ENCODE results near the gene ZC3H12D. TPM values are rescaled to one million over a fixed set of nuclear protein-coding genes. Genes with fewer than 3 reads are reported as not detected.

Gene ZC3H12D
- total and polyA plus RNA-seq, 9 of the 15 experiments (the other 6 are each of a cell fraction or from before 2014, with no cell fraction given), result 0.04 to 0.27 (median 0.05) TPM; not detected in 3

DNA sequence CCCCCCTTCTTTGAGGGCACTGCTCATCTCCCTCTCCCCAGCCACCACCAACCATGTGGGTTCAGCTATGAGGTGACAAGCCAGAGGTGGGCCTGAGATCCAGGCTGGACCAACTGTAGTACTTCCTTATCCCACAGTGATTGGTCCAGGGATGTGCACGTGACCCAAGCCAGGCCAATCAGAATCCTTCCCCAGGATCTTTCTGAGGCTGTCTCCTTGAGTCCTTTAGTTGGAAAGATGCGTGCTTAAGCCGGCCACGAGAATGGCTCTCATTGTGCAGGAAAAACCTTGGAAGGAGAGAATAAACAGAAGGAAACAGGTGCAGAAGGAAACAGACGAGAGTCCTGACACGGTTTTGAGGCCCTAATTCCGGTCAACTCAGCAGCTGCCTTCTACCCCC is 39.2 kb downstream of the ZC3H12D start:
- intact Hi-C loops (cut with micrococcal nuclease) (no loop called here), in situ Hi-C loops (cut with MboI) (loop anchor here (25.0 kb wide), 1 partner anchor 883 kb away; no protein-coding TSS in a partner anchor)
- ChIA-PET CTCF (ENCODE audit: low intra/inter-chr PET ratio) (no interaction called here), POLR2A (interaction anchor here (0.6 to 2.0 kb wide), 3 partner anchors 9 to 878 kb away, joined by 4 to 8 read pairs (median 6); no protein-coding TSS in a partner anchor)
- no peaks in the 10 kb centered on the region for H3K79me2 ChIP-seq (ENCODE audit: control insufficient read depth, insufficient read depth, low read length)
- peak overlapping the region; percentile 9; the same call in 1 of the 2 replicates for H3K4me2 ChIP-seq (ENCODE audit: insufficient read depth, low read length)
- H2AFZ ChIP-seq (ENCODE audit: low read depth, low read length), result no peak overlapping the region
- H3K9ac ChIP-seq (ENCODE audit: insufficient read depth in 1 of 2, low read depth in 2 of 2, low read length in 2 of 2), result no peak overlapping the region
- no peaks in the 10 kb centered on the region for H3K36me3 ChIP-seq (ENCODE audit: control insufficient read depth, insufficient read depth, low read length)
- ATAC-seq (peak; percentile 66), FAIRE-seq (no peak), DNase-seq (ENCODE audit: extremely low read depth in 1 of 4, low spot score in 3 of 4) (peak in 3 of 4 experiments; percentile 56 to 66 (median 62))
- WGBS (ENCODE audit: insufficient coverage, low coverage, missing lambda C conversion rate), result 3% methylated on average over 7 of the region's 7 CpGs
- no peaks in the 10 kb centered on the region for H3K9me1 ChIP-seq (ENCODE audit: control insufficient read depth, insufficient read depth, low read length)
- H3K4me1 ChIP-seq (replicated peaks in 1 of 2; ENCODE audit: control insufficient read depth in 2 of 2, insufficient read depth in 2 of 2, low read length in 2 of 2), result peaks cover 0 to 2% of the 10 kb centered on the region in 2 experiments; a peak in 1 of 5 replicates
- no TSS peak for BruUV-seq (replicated peaks)
- no peaks in the 10 kb centered on the region for H4K20me1 ChIP-seq (replicated peaks; ENCODE audit: control insufficient read depth, insufficient read depth, low read length)
- H3K4me3 ChIP-seq, result no peak overlapping the region
- H3K9me3 ChIP-seq (replicated peaks; ENCODE audit: control insufficient read depth, insufficient read depth, low read depth, low read length), result peaks cover 3% of the 10 kb centered on the region; the same call in 1 of the 2 replicates
- H3K27me3 ChIP-seq (ENCODE audit: control insufficient read depth in 2 of 2, insufficient read depth in 2 of 2, low read length in 2 of 2), result peaks cover 40 to 84% of the 10 kb centered on the region in 2 experiments
- no peak for TF ChIP-seq ELF4 (CRISPR knock-in tag; IDR thresholded peaks at IDR 0.05)
- no peak for TF ChIP-seq TRIM28 (IDR thresholded peaks at IDR 0.05)
- TF ChIP-seq, protein P1, sequence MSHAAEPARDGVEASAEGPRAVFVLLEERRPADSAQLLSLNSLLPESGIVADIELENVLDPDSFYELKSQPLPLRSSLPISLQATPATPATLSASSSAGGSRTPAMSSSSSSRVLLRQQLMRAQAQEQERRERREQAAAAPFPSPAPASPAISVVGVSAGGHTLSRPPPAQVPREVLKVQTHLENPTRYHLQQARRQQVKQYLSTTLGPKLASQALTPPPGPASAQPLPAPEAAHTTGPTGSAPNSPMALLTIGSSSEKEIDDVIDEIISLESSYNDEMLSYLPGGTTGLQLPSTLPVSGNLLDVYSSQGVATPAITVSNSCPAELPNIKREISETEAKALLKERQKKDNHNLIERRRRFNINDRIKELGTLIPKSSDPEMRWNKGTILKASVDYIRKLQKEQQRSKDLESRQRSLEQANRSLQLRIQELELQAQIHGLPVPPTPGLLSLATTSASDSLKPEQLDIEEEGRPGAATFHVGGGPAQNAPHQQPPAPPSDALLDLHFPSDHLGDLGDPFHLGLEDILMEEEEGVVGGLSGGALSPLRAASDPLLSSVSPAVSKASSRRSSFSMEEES (CRISPR knock-in tag; IDR thresholded peaks at IDR 0.05), result peak; percentile 48; the same call in 1 of the 2 replicates
- TF ChIP-seq, protein P2, sequence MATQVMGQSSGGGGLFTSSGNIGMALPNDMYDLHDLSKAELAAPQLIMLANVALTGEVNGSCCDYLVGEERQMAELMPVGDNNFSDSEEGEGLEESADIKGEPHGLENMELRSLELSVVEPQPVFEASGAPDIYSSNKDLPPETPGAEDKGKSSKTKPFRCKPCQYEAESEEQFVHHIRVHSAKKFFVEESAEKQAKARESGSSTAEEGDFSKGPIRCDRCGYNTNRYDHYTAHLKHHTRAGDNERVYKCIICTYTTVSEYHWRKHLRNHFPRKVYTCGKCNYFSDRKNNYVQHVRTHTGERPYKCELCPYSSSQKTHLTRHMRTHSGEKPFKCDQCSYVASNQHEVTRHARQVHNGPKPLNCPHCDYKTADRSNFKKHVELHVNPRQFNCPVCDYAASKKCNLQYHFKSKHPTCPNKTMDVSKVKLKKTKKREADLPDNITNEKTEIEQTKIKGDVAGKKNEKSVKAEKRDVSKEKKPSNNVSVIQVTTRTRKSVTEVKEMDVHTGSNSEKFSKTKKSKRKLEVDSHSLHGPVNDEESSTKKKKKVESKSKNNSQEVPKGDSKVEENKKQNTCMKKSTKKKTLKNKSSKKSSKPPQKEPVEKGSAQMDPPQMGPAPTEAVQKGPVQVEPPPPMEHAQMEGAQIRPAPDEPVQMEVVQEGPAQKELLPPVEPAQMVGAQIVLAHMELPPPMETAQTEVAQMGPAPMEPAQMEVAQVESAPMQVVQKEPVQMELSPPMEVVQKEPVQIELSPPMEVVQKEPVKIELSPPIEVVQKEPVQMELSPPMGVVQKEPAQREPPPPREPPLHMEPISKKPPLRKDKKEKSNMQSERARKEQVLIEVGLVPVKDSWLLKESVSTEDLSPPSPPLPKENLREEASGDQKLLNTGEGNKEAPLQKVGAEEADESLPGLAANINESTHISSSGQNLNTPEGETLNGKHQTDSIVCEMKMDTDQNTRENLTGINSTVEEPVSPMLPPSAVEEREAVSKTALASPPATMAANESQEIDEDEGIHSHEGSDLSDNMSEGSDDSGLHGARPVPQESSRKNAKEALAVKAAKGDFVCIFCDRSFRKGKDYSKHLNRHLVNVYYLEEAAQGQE (IDR thresholded peaks at IDR 0.05; ENCODE audit: borderline replicate concordance), result 0 out of 2 replicates have a peak, but pooled peaks have one; percentile 3
- TF ChIP-seq, protein P2 (CRISPR knock-in tag; IDR thresholded peaks at IDR 0.05; ENCODE audit: low read depth), result no peak
- no peak for TF ChIP-seq ZKSCAN8 (CRISPR knock-in tag; IDR thresholded peaks at IDR 0.05)
- no peak for TF ChIP-seq ZBTB8A (IDR thresholded peaks at IDR 0.05; ENCODE audit: partially characterized antibody)
- TF ChIP-seq ZNF354B (CRISPR knock-in tag; IDR thresholded peaks at IDR 0.05), result no peak
- TF ChIP-seq, protein P3, sequence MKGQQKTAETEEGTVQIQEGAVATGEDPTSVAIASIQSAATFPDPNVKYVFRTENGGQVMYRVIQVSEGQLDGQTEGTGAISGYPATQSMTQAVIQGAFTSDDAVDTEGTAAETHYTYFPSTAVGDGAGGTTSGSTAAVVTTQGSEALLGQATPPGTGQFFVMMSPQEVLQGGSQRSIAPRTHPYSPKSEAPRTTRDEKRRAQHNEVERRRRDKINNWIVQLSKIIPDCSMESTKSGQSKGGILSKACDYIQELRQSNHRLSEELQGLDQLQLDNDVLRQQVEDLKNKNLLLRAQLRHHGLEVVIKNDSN (CRISPR knock-in tag; IDR thresholded peaks at IDR 0.05), result peak; percentile 90
- TF ChIP-seq RAD51 (IDR thresholded peaks at IDR 0.05; ENCODE audit: borderline replicate concordance, low read depth), result peak; percentile 77
- TF ChIP-seq, protein P4, sequence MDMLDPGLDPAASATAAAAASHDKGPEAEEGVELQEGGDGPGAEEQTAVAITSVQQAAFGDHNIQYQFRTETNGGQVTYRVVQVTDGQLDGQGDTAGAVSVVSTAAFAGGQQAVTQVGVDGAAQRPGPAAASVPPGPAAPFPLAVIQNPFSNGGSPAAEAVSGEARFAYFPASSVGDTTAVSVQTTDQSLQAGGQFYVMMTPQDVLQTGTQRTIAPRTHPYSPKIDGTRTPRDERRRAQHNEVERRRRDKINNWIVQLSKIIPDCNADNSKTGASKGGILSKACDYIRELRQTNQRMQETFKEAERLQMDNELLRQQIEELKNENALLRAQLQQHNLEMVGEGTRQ (CRISPR knock-in tag; IDR thresholded peaks at IDR 0.05), result peak; percentile 89
- no peak overlapping the region for H3K27ac ChIP-seq (ENCODE audit: extremely low read depth, low read depth, low read length)

Measured in K562 (cell line).